ENCODE results near the gene ZNF350.
"Not testable (repeated sequence)": the region's sequence is repeated elsewhere in the genome, so short reads cannot be mapped to it uniquely, and the experiment has no call there.

ZNF350 gene

GRCh38 chr19:51986309-51987291, at the start of gene ZNF350:
TSS of gene ZNF350 (minus strand) at chr19:51986840. CDS start at chr19:51974360, 12,480 bp downstream.
- DNase-seq = peak; percentile 93 to 95

GRCh38 chr19:52034051-52034728, 47.5 kb upstream of the ZNF350 start:
- no peak for DNase-seq

GRCh38 chr19:52028780-52029123, 42.1 kb upstream of the ZNF350 start:
- DNase-seq = no peak

- peak; percentile 80 to 87 for DNase-seq
These were observed 41.6 kb upstream of the ZNF350 start, which contains the start of gene ZNF614 for GRCh38 chr19:52028027-52028779. TSS of gene ZNF614 (minus strand) at chr19:52028379. CDS start at chr19:52025745, 2,634 bp downstream.

GRCh38 chr19:52026255-52026990, 39.8 kb upstream of the ZNF350 start:
- not testable (repeated sequence) for DNase-seq

- not testable (repeated sequence) for DNase-seq
These were observed 37.8 kb upstream of the ZNF350 start for GRCh38 chr19:52024478-52024877.

- DNase-seq = no peak
These were observed 35.6 kb upstream of the ZNF350 start for GRCh38 chr19:52022193-52022592.

GRCh38 chr19:52020506-52020905, 33.9 kb upstream of the ZNF350 start:
- no peak for DNase-seq

GRCh38 chr19:52010674-52011073, 24.0 kb upstream of the ZNF350 start:
- no peak for DNase-seq

GRCh38 chr19:52007806-52008557, 21.3 kb upstream of the ZNF350 start, which contains the start of gene ZNF615:
TSS of gene ZNF615 (minus strand) at chr19:52008211. CDS start at chr19:52003711, 4,500 bp downstream.
- peak; percentile 82 to 90 for DNase-seq

- no peak for DNase-seq
These were observed 20.8 kb upstream of the ZNF350 start for GRCh38 chr19:52007451-52007805.

GRCh38 chr19:51994048-51994644, 7.5 kb upstream of the ZNF350 start:
- no peak for DNase-seq

- no peak for DNase-seq
These were observed 6.8 kb upstream of the ZNF350 start for GRCh38 chr19:51993422-51993821.

- no peak for DNase-seq
These were observed 3.3 kb downstream of the ZNF350 start for GRCh38 chr19:51983361-51983760.

GRCh38 chr19:51980926-51981325, 5.7 kb downstream of the ZNF350 start:
- DNase-seq = not testable (repeated sequence)

GRCh38 chr19:51980116-51980736, 6.4 kb downstream of the ZNF350 start:
- DNase-seq = no peak

GRCh38 chr19:51978882-51979281, 7.8 kb downstream of the ZNF350 start:
- no peak for DNase-seq

GRCh38 chr19:51977346-51977745, 9.3 kb downstream of the ZNF350 start:
- no peak for DNase-seq

- no peak for DNase-seq
These were observed 9.8 kb downstream of the ZNF350 start for GRCh38 chr19:51976852-51977251.

GRCh38 chr19:51975787-51976186, 10.9 kb downstream of the ZNF350 start:
- DNase-seq = not testable (repeated sequence)

GRCh38 chr19:51971624-51972023, 15.0 kb downstream of the ZNF350 start:
- peak in 1 of 2 donors; percentile 29 for DNase-seq
